NT2/D1 (cell line): ENCODE measurements around the gene DSCAM.
"Not testable (repeated sequence)": the region's sequence is repeated elsewhere in the genome, so short reads cannot be mapped to it uniquely, and the experiment has no call there.

Experiments used
- SUZ12 ChIP-seq: IDR thresholded peaks from 2 replicates; pipeline ENCODE4 v1.6.1; 2011; ENCODE audit not compliant: insufficient read length, insufficient read depth; ENCODE audit errors: extremely low read depth
- YY1 ChIP-seq: IDR thresholded peaks from 2 replicates; pipeline ENCODE4 v1.6.1; 2011; ENCODE audit not compliant: insufficient read length, insufficient read depth
- ZNF274 ChIP-seq: IDR thresholded peaks from 2 replicates; pipeline ENCODE4 v1.6.1; 2011; ENCODE audit warnings: mild to moderate bottlenecking, low read depth, low read length

GRCh38 chr21:40182491-40182890 is 664.5 kb downstream of the DSCAM start:
- not testable (repeated sequence) for TF ChIP-seq SUZ12, ZNF274, YY1
